CD4-positive, alpha-beta T cell treated with Interleukin-6 for 4 hours (primary cell): ENCODE measurements around the gene SENP2.
A peak's percentile ranks its signal among the peaks of the same experiment; 100 is the strongest.
"Not testable (repeated sequence)": the region's sequence is repeated elsewhere in the genome, so short reads cannot be mapped to it uniquely, and the experiment has no call there.

Experiments
- DNase-seq: peaks from one replicate; pipeline ENCODE4 v3.0.0-alpha.2; 2020; ENCODE audit warnings: mixed read lengths

Gene SENP2

GRCh38 chr3:185649414-185649813 is 63.3 kb downstream of the SENP2 start:
- no peak for DNase-seq

- DNase-seq, result no peak
These were observed 65.9 kb downstream of the SENP2 start for GRCh38 chr3:185651971-185652370.

GRCh38 chr3:185653949-185654757 is 68.1 kb downstream of the SENP2 start:
- DNase-seq, result no peak

GRCh38 chr3:185654758-185655145 is 68.7 kb downstream of the SENP2 start:
- no peak for DNase-seq

- no peak for DNase-seq
These were observed 69.6 kb downstream of the SENP2 start for GRCh38 chr3:185655426-185656320.

- DNase-seq, result no peak
These were observed 70.3 kb downstream of the SENP2 start for GRCh38 chr3:185656321-185656840.

- no peak for DNase-seq
These were observed 71.1 kb downstream of the SENP2 start for GRCh38 chr3:185657211-185657610.

GRCh38 chr3:185657691-185658503 is 71.8 kb downstream of the SENP2 start:
- DNase-seq, result no peak

GRCh38 chr3:185658504-185658912 is 72.4 kb downstream of the SENP2 start:
- DNase-seq, result no peak

- DNase-seq, result no peak
These were observed 72.8 kb downstream of the SENP2 start for GRCh38 chr3:185658943-185659342.

- peak; percentile 57 for DNase-seq
These were observed 74.1 kb downstream of the SENP2 start for GRCh38 chr3:185659942-185660921.

GRCh38 chr3:185661296-185661695 is 75.2 kb downstream of the SENP2 start:
- DNase-seq, result not testable (repeated sequence)

GRCh38 chr3:185661772-185662171 is 75.7 kb downstream of the SENP2 start:
- no peak for DNase-seq

- DNase-seq, result no peak
These were observed 77.8 kb downstream of the SENP2 start for GRCh38 chr3:185663929-185664328.

- no peak for DNase-seq
These were observed 81.5 kb downstream of the SENP2 start for GRCh38 chr3:185667574-185667973.

GRCh38 chr3:185677146-185677829 is 91.2 kb downstream of the SENP2 start:
- no peak for DNase-seq

GRCh38 chr3:185678027-185678426 is 91.9 kb downstream of the SENP2 start:
- DNase-seq, result no peak

GRCh38 chr3:185680231-185680630 is 94.1 kb downstream of the SENP2 start:
- no peak for DNase-seq
